Medulla oblongata (tissue), 1 donor: ENCODE data around the gene KLRC4.
A peak's percentile ranks its signal among the peaks of the same experiment; 100 is the strongest.
"Not testable (repeated sequence)": the region's sequence is repeated elsewhere in the genome, so short reads cannot be mapped to it uniquely, and the experiment has no call there.

Experiments used
- DNase-seq: peaks from one replicate; pipeline ENCODE4 v3.0.0-alpha.2; 2015; ENCODE audit errors: extremely low spot score

The KLRC4 gene

GRCh38 chr12:10368206-10369171 lies 41.1 kb downstream of the KLRC4 start:
- peak; percentile 48 for DNase-seq

- not testable (repeated sequence) for DNase-seq
Measured at GRCh38 chr12:10367714-10368113, 41.8 kb downstream of the KLRC4 start.

- peak; percentile 60 for DNase-seq
Measured at GRCh38 chr12:10366875-10367274, 42.7 kb downstream of the KLRC4 start.

GRCh38 chr12:10365696-10366405 lies 43.7 kb downstream of the KLRC4 start:
- peak; percentile 66 for DNase-seq

- peak; percentile 93 for DNase-seq
Measured at GRCh38 chr12:10364815-10365622, 44.5 kb downstream of the KLRC4 start.

GRCh38 chr12:10363914-10364814 lies 45.4 kb downstream of the KLRC4 start:
- DNase-seq: peak; percentile 86

- no peak for DNase-seq
Measured at GRCh38 chr12:10363658-10363913, 46.0 kb downstream of the KLRC4 start.

- peak; percentile 42 for DNase-seq
Measured at GRCh38 chr12:10362828-10363657, 46.5 kb downstream of the KLRC4 start.

GRCh38 chr12:10362325-10362724 lies 47.2 kb downstream of the KLRC4 start:
- DNase-seq: no peak

GRCh38 chr12:10361622-10362021 lies 47.9 kb downstream of the KLRC4 start:
- DNase-seq: no peak

- DNase-seq: no peak
Measured at GRCh38 chr12:10361084-10361483, 48.5 kb downstream of the KLRC4 start.

GRCh38 chr12:10358969-10359368 lies 50.6 kb downstream of the KLRC4 start:
- no peak for DNase-seq

GRCh38 chr12:10358131-10358530 lies 51.4 kb downstream of the KLRC4 start:
- DNase-seq: no peak
